ENCODE measurements around the gene MTUS2. TPM values are rescaled to one million over a fixed set of nuclear protein-coding genes. Genes with fewer than 3 reads are reported as not detected.

Gene MTUS2
- total RNA-seq, 1 experiment from 2014 or later = 1.7 TPM

- no peaks in the 10 kb centered on the region for H3K9me3 ChIP-seq
- H3K4me3 ChIP-seq (ENCODE audit: low read depth, low read length) = no peak overlapping the region
- CTCF ChIA-PET = no interaction called here
- no peaks in the 10 kb centered on the region for H3K9me3 Mint-ChIP-seq (ENCODE audit: unreplicated experiment)
- peaks cover 7% of the 10 kb centered on the region for H3K27me3 Mint-ChIP-seq (ENCODE audit: insufficient read depth, unreplicated experiment)
- H3K4me3 Mint-ChIP-seq (ENCODE audit: unreplicated experiment) = no peak overlapping the region
- H3K27ac Mint-ChIP-seq (ENCODE audit: unreplicated experiment) = no peak overlapping the region
- no TSS peak for BruUV-seq (replicated peaks)
- no peaks in the 10 kb centered on the region for H3K27me3 ChIP-seq (replicated peaks; ENCODE audit: control insufficient read depth, insufficient read depth, low read length)
- intact Hi-C loops (cut with micrococcal nuclease; ENCODE audit: unreplicated experiment) = no loop called here
- peaks cover 5% of the 10 kb centered on the region for H3K4me1 ChIP-seq
- H3K36me3 ChIP-seq (ENCODE audit: control insufficient read depth, insufficient read depth, low read length) = no peaks in the 10 kb centered on the region
- no peak for TF ChIP-seq CTCF (IDR thresholded peaks at IDR 0.05; ENCODE audit: insufficient read depth in 1 of 2, low read depth in 1 of 2, low read length in 1 of 2, severe bottlenecking in 1 of 2, unreplicated experiment in 1 of 2)
- no peaks in the 10 kb centered on the region for H3K36me3 Mint-ChIP-seq (ENCODE audit: insufficient read depth, unreplicated experiment)
- H3K4me1 Mint-ChIP-seq (ENCODE audit: low read depth, unreplicated experiment) = peaks cover 7% of the 10 kb centered on the region
- POLR2A ChIA-PET = no interaction called here
- DNase-seq = no peak
Observed at GRCh38 chr13:29483211-29483610, 663.1 kb downstream of the MTUS2 start.

GRCh38 chr13:29483623-29484022 is 663.5 kb downstream of the MTUS2 start:
- peaks cover 5% of the 10 kb centered on the region for H3K4me1 ChIP-seq
- no TSS peak for BruUV-seq (replicated peaks)
- CTCF ChIA-PET = no interaction called here
- H3K9me3 Mint-ChIP-seq (ENCODE audit: unreplicated experiment) = no peaks in the 10 kb centered on the region
- intact Hi-C loops (cut with micrococcal nuclease; ENCODE audit: unreplicated experiment) = no loop called here
- H3K27me3 Mint-ChIP-seq (ENCODE audit: insufficient read depth, unreplicated experiment) = peaks cover 7% of the 10 kb centered on the region
- no peaks in the 10 kb centered on the region for H3K9me3 ChIP-seq
- H3K36me3 Mint-ChIP-seq (ENCODE audit: insufficient read depth, unreplicated experiment) = no peaks in the 10 kb centered on the region
- DNase-seq = no peak
- H3K4me1 Mint-ChIP-seq (ENCODE audit: low read depth, unreplicated experiment) = peaks cover 7% of the 10 kb centered on the region
- no peaks in the 10 kb centered on the region for H3K27me3 ChIP-seq (replicated peaks; ENCODE audit: control insufficient read depth, insufficient read depth, low read length)
- POLR2A ChIA-PET = no interaction called here
- H3K4me3 ChIP-seq (ENCODE audit: low read depth, low read length) = no peak overlapping the region
- no peak overlapping the region for H3K27ac Mint-ChIP-seq (ENCODE audit: unreplicated experiment)
- TF ChIP-seq CTCF (IDR thresholded peaks at IDR 0.05; ENCODE audit: insufficient read depth in 1 of 2, low read depth in 1 of 2, low read length in 1 of 2, severe bottlenecking in 1 of 2, unreplicated experiment in 1 of 2) = no peak
- H3K4me3 Mint-ChIP-seq (ENCODE audit: unreplicated experiment) = no peak overlapping the region
- H3K36me3 ChIP-seq (ENCODE audit: control insufficient read depth, insufficient read depth, low read length) = no peaks in the 10 kb centered on the region

- H3K4me3 Mint-ChIP-seq (ENCODE audit: unreplicated experiment) = no peak overlapping the region
- POLR2A ChIA-PET = no interaction called here
- peaks cover 7% of the 10 kb centered on the region for H3K27me3 Mint-ChIP-seq (ENCODE audit: insufficient read depth, unreplicated experiment)
- intact Hi-C loops (cut with micrococcal nuclease; ENCODE audit: unreplicated experiment) = no loop called here
- TF ChIP-seq CTCF (IDR thresholded peaks at IDR 0.05; ENCODE audit: insufficient read depth in 1 of 2, low read depth in 1 of 2, low read length in 1 of 2, severe bottlenecking in 1 of 2, unreplicated experiment in 1 of 2) = no peak
- H3K9me3 Mint-ChIP-seq (ENCODE audit: unreplicated experiment) = no peaks in the 10 kb centered on the region
- Histone ChIP-seq H3K36me3 (ENCODE audit: control insufficient read depth, insufficient read depth, low read length) (no peaks in the 10 kb centered on the region), H3K27me3 (replicated peaks; ENCODE audit: control insufficient read depth, insufficient read depth, low read length) (no peaks in the 10 kb centered on the region), H3K9me3 (no peaks in the 10 kb centered on the region), H3K4me1 (peaks cover 5% of the 10 kb centered on the region), H3K4me3 (ENCODE audit: low read depth, low read length) (no peak overlapping the region)
- no peaks in the 10 kb centered on the region for H3K36me3 Mint-ChIP-seq (ENCODE audit: insufficient read depth, unreplicated experiment)
- no TSS peak for BruUV-seq (replicated peaks)
- H3K27ac Mint-ChIP-seq (ENCODE audit: unreplicated experiment) = no peak overlapping the region
- H3K4me1 Mint-ChIP-seq (ENCODE audit: low read depth, unreplicated experiment) = peaks cover 7% of the 10 kb centered on the region
- CTCF ChIA-PET = no interaction called here
- no peak for DNase-seq
Observed at GRCh38 chr13:29484236-29484635, 664.1 kb downstream of the MTUS2 start.
